H1 (cell line): ENCODE data around the gene CADPS. TPM values are rescaled to one million over a fixed set of nuclear protein-coding genes. Genes with fewer than 3 reads are reported as not detected.

ENCODE experiments used
- CREB1 ChIP-seq: IDR thresholded peaks from 2 replicates; pipeline ENCODE4 v1.6.1; 2012; ENCODE audit warnings: inconsistent platforms
- SP1 ChIP-seq: IDR thresholded peaks from 2 replicates; pipeline ENCODE4 v1.6.1; 2011; ENCODE audit warnings: low read depth, low read length
- YY1 ChIP-seq: IDR thresholded peaks from 2 replicates; pipeline ENCODE4 v1.6.1; 2011; ENCODE audit warnings: low read depth, mild to moderate bottlenecking, low read length
- polyA plus RNA-seq, 7 experiments: library from polyadenylated mRNA; depleted of rRNA in 3 of 7; stranded (reverse) in 5 of 7; unstranded in 2 of 7; fragments of >200 nt in 5 of 7; fragments of 200-250 nt in 2 of 7; gene quantifications; 1 replicate in 5 of 7; 2 replicates in 1 of 7; 4 replicates in 1 of 7; pipeline versions ENCODE4 v1.2.1 to v1.2.3, GENCODE V29; 2011 to 2013; ENCODE audit warnings: missing spikeins in 2 of 7, mixed read lengths in 2 of 7
- total RNA-seq: library from RNA; stranded (reverse); fragmentation: NEBNext Ultra II Directional; extraction: Animal tissue kit (Norgen Biotek cat#: 25700); gene quantifications from 2 replicates; pipeline ENCODE4 v1.2.1, GENCODE V29; 2021
- TF ChIP-seq, protein P1 (sequence below): IDR thresholded peaks from 2 replicates; pipeline ENCODE4 v1.6.1; 2012; ENCODE audit warnings: inconsistent platforms

CADPS gene
- total and polyA plus RNA-seq, 2 of the 8 experiments (the other 6 are each of a cell fraction or from before 2014, with no cell fraction given) = 7.1 to 10.2 TPM

- TF ChIP-seq, protein P1, sequence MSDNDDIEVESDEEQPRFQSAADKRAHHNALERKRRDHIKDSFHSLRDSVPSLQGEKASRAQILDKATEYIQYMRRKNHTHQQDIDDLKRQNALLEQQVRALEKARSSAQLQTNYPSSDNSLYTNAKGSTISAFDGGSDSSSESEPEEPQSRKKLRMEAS = no peak
- TF ChIP-seq YY1 (no peak), CREB1 (no peak), SP1 (no peak)
- TF ChIP-seq, all 59 proteins: peak for 0
Measured at GRCh38 chr3:62872318-62872717, 2.9 kb downstream of the CADPS start (continued).
